Esophagus muscularis mucosa (tissue), 4 donors: ENCODE data around the gene ASXL3.

Source experiments
- CTCF ChIP-seq, 3 experiments: fragments of 200-600 bp in 2 of 3; fragments of 450-650 bp in 1 of 3; sonication (generic) in 2 of 3; IDR thresholded peaks; one replicate each; pipeline ENCODE4 v1.5.1; 2017 to 2019; ENCODE audit warnings: antibody characterized with exemption in 3 of 3, mild to moderate bottlenecking in 2 of 3, moderate library complexity in 1 of 3
- EP300 ChIP-seq: sonication (generic); formaldehyde crosslinking; IDR thresholded peaks from one replicate; pipeline ENCODE4 v1.6.1; 2017; ENCODE audit warnings: antibody characterized with exemption
- POLR2A ChIP-seq: fragments of 450-650 bp; IDR thresholded peaks from one replicate; pipeline ENCODE4 v1.6.1; 2017; ENCODE audit warnings: antibody characterized with exemption, moderate library complexity, mild to moderate bottlenecking, low read depth

DNA sequence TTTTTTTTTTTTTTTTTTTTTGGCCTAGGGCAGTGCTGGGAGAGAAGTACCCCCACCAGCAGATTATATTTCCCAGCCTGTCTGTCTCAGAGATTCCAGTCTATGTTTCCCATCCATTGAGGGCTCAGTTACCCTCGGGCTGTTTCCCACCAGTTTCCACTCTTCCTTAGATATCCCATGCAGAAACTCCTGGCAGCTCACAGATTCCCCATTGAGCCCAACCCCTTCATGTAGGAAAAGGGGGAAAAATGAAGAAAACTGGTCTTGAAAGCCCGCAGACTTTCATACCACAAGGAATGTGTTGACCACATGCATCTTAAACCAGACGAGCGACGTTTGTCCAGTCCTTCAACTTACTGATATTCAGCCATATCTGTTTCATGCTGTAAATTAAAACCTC, 15.2 kb downstream of the ASXL3 start:
- TF ChIP-seq CTCF (IDR thresholded peaks at IDR 0.05): no peak
- TF ChIP-seq POLR2A: no peak
- no peak for TF ChIP-seq EP300
